Osteocyte (in vitro differentiated cells): ENCODE results near the gene EPM2A. TPM values are rescaled to one million over a fixed set of nuclear protein-coding genes. Genes with fewer than 3 reads are reported as not detected.
"Not testable (repeated sequence)": the region's sequence is repeated elsewhere in the genome, so short reads cannot be mapped to it uniquely, and the experiment has no call there.

Source experiments
- DNase-seq: peaks from one replicate; pipeline ENCODE4 v3.0.0; 2021; ENCODE audit warnings: mixed read lengths; ENCODE audit not compliant: unreplicated experiment; ENCODE audit errors: extremely low spot score
- H3K27ac Mint-ChIP-seq: one replicate; pipeline ENCODE4 v1.8.0; 2021; ENCODE audit warnings: mild to moderate bottlenecking, mixed read lengths; ENCODE audit not compliant: unreplicated experiment
- H3K27me3 Mint-ChIP-seq: one replicate; pipeline ENCODE4 v1.8.0; 2021; ENCODE audit warnings: mixed read lengths; ENCODE audit not compliant: unreplicated experiment
- H3K36me3 Mint-ChIP-seq: one replicate; pipeline ENCODE4 v1.8.0; 2021; ENCODE audit warnings: mixed read lengths; ENCODE audit not compliant: unreplicated experiment
- H3K4me1 Mint-ChIP-seq: one replicate; pipeline ENCODE4 v1.8.0; 2021; ENCODE audit warnings: mixed read lengths; ENCODE audit not compliant: unreplicated experiment
- H3K4me3 Mint-ChIP-seq: one replicate; pipeline ENCODE4 v1.8.0; 2021; ENCODE audit warnings: mild to moderate bottlenecking, moderate library complexity, mixed read lengths; ENCODE audit not compliant: unreplicated experiment
- H3K9me3 Mint-ChIP-seq: one replicate; pipeline ENCODE4 v1.8.0; 2021; ENCODE audit warnings: mixed read lengths; ENCODE audit not compliant: unreplicated experiment
- CTCF ChIP-seq: fragments of 200-600 bp; sonication (generic); IDR thresholded peaks from 2 replicates; pipeline ENCODE4 v1.5.0; 2021; ENCODE audit warnings: antibody characterized with exemption, mild to moderate bottlenecking, moderate library complexity
- total RNA-seq: library from RNA; stranded (reverse); gene quantifications from 2 replicates; pipeline ENCODE4 v1.2.1, GENCODE V29; 2021

The EPM2A gene
- total RNA-seq, 1 donor from 2014 or later = 13.6 TPM

GRCh38 chr6:145752638-145753037, 17.3 kb upstream of the EPM2A start:
- H3K27me3 Mint-ChIP-seq = no peaks in the 10 kb centered on the region
- H3K4me3 Mint-ChIP-seq = no peak overlapping the region
- H3K36me3 Mint-ChIP-seq = no peaks in the 10 kb centered on the region
- peaks cover 28% of the 10 kb centered on the region for H3K4me1 Mint-ChIP-seq
- TF ChIP-seq CTCF = no peak
- H3K9me3 Mint-ChIP-seq = peaks cover 7% of the 10 kb centered on the region
- DNase-seq = no peak
- no peak overlapping the region for H3K27ac Mint-ChIP-seq

- Mint-ChIP-seq H3K9me3 (peaks cover 7% of the 10 kb centered on the region), H3K36me3 (no peaks in the 10 kb centered on the region), H3K27ac (peak overlapping the region; percentile 82), H3K4me1 (peaks cover 14% of the 10 kb centered on the region), H3K27me3 (no peaks in the 10 kb centered on the region), H3K4me3 (no peak overlapping the region)
- no peak for TF ChIP-seq CTCF
- no peak for DNase-seq
Measured at GRCh38 chr6:145749632-145750031, 14.3 kb upstream of the EPM2A start.

GRCh38 chr6:145745861-145746260, 10.5 kb upstream of the EPM2A start:
- no peak overlapping the region for H3K27ac Mint-ChIP-seq
- DNase-seq = no peak
- no peak overlapping the region for H3K4me3 Mint-ChIP-seq
- no peaks in the 10 kb centered on the region for H3K36me3 Mint-ChIP-seq
- H3K4me1 Mint-ChIP-seq = peaks cover 14% of the 10 kb centered on the region
- no peaks in the 10 kb centered on the region for H3K27me3 Mint-ChIP-seq
- TF ChIP-seq CTCF = no peak
- peaks cover 7% of the 10 kb centered on the region for H3K9me3 Mint-ChIP-seq

GRCh38 chr6:145744619-145745018, 9.3 kb upstream of the EPM2A start:
- Mint-ChIP-seq H3K9me3 (peaks cover 7% of the 10 kb centered on the region), H3K4me3 (no peak overlapping the region), H3K36me3 (no peaks in the 10 kb centered on the region), H3K4me1 (peaks cover 7% of the 10 kb centered on the region), H3K27ac (no peak overlapping the region), H3K27me3 (no peaks in the 10 kb centered on the region)
- TF ChIP-seq CTCF = no peak
- DNase-seq = no peak

GRCh38 chr6:145743332-145743731, 8.0 kb upstream of the EPM2A start:
- DNase-seq = no peak
- Mint-ChIP-seq H3K4me3 (no peak overlapping the region), H3K27ac (no peak overlapping the region), H3K27me3 (no peaks in the 10 kb centered on the region), H3K9me3 (peaks cover 6% of the 10 kb centered on the region), H3K36me3 (no peaks in the 10 kb centered on the region), H3K4me1 (no peaks in the 10 kb centered on the region)
- no peak for TF ChIP-seq CTCF

GRCh38 chr6:145742472-145742871, 7.2 kb upstream of the EPM2A start:
- DNase-seq, H3K9me3 Mint-ChIP-seq, H3K4me3 Mint-ChIP-seq, H3K36me3 Mint-ChIP-seq, H3K27me3 Mint-ChIP-seq, H3K27ac Mint-ChIP-seq, H3K4me1 Mint-ChIP-seq: not testable (repeated sequence)

- not testable (repeated sequence) for H3K4me3 Mint-ChIP-seq, H3K4me1 Mint-ChIP-seq, DNase-seq, H3K27ac Mint-ChIP-seq, H3K27me3 Mint-ChIP-seq, H3K9me3 Mint-ChIP-seq, H3K36me3 Mint-ChIP-seq
Measured at GRCh38 chr6:145739685-145740084, 4.4 kb upstream of the EPM2A start.
